GM23338 (cell line): ENCODE data around the gene RIPK4. TPM values are rescaled to one million over a fixed set of nuclear protein-coding genes. Genes with fewer than 3 reads are reported as not detected.

ENCODE experiments used
- ATAC-seq: fragments of 200-7000 bp; cut with Tn5 transposase; 3 replicates; pipeline ENCODE4 v1.9.1; 2020
- DNase-seq: peaks from one replicate; pipeline ENCODE4 v3.0.0-alpha.2; 2015; ENCODE audit warnings: low spot score
- H2AFZ ChIP-seq: fragments of 200-600 bp; sonication (generic); 2 replicates; pipeline ENCODE4 v1.8.0; 2016; ENCODE audit warnings: antibody characterized with exemption, mild to moderate bottlenecking, moderate library complexity
- H3F3A ChIP-seq: fragments of 200-600 bp; sonication (generic); replicated peaks from 2 replicates; pipeline ENCODE4 v1.8.0; 2017; ENCODE audit warnings: antibody characterized with exemption, mixed run types, low read depth
- H3K27ac ChIP-seq: fragments of 200-600 bp; sonication (generic); 2 replicates; pipeline ENCODE4 v1.6.1; 2016; ENCODE audit warnings: low read depth
- H3K27me3 ChIP-seq: fragments of 200-600 bp; sonication (generic); 2 replicates; pipeline ENCODE4 v1.8.0; 2016; ENCODE audit warnings: mild to moderate bottlenecking, mixed run types, moderate library complexity; ENCODE audit not compliant: insufficient read depth
- H3K36me3 ChIP-seq: fragments of 200-600 bp; sonication (generic); 2 replicates; pipeline ENCODE4 v1.8.0; 2016; ENCODE audit warnings: mild to moderate bottlenecking; ENCODE audit not compliant: insufficient read depth
- H3K4me1 ChIP-seq: fragments of 200-600 bp; sonication (generic); 2 replicates; pipeline ENCODE4 v1.8.0; 2016; ENCODE audit warnings: mild to moderate bottlenecking, moderate library complexity; ENCODE audit not compliant: insufficient read depth
- H3K4me2 ChIP-seq: fragments of 200-600 bp; sonication (generic); 2 replicates; pipeline ENCODE4 v1.7.1; 2017; ENCODE audit warnings: mixed run types
- H3K4me3 ChIP-seq: fragments of 200-600 bp; sonication (generic); 2 replicates; pipeline ENCODE4 v1.6.1; 2016; ENCODE audit warnings: mixed run types
- H3K79me2 ChIP-seq: fragments of 200-600 bp; sonication (generic); replicated peaks from 2 replicates; pipeline ENCODE4 v1.8.0; 2017; ENCODE audit warnings: mild to moderate bottlenecking; ENCODE audit not compliant: insufficient read depth
- H3K9me2 ChIP-seq: fragments of 200-600 bp; sonication (generic); 2 replicates; pipeline ENCODE4 v1.8.0; 2017; ENCODE audit not compliant: insufficient read depth
- H4K20me1 ChIP-seq: fragments of 200-600 bp; sonication (generic); replicated peaks from 2 replicates; pipeline ENCODE4 v1.8.0; 2017; ENCODE audit warnings: mild to moderate bottlenecking; ENCODE audit not compliant: insufficient read depth
- H3K27ac Mint-ChIP-seq: 2 replicates; pipeline ENCODE4 v1.8.0; 2020; ENCODE audit warnings: inconsistent platforms, mild to moderate bottlenecking, moderate library complexity, mixed read lengths
- H3K27me3 Mint-ChIP-seq: 3 replicates; pipeline ENCODE4 v1.8.0; 2022; ENCODE audit warnings: low read depth, mild to moderate bottlenecking, moderate library complexity, mixed read lengths, inconsistent platforms; ENCODE audit not compliant: insufficient read depth, poor library complexity
- H3K36me3 Mint-ChIP-seq: 3 replicates; pipeline ENCODE4 v1.8.0; 2021; ENCODE audit warnings: low read depth, mild to moderate bottlenecking, inconsistent platforms, moderate library complexity, mixed read lengths
- H3K4me1 Mint-ChIP-seq: 3 replicates; pipeline ENCODE4 v1.8.0; 2020; ENCODE audit warnings: mild to moderate bottlenecking, inconsistent platforms, mixed read lengths
- H3K4me3 Mint-ChIP-seq: 3 replicates; pipeline ENCODE4 v1.8.0; 2021; ENCODE audit warnings: moderate library complexity, mild to moderate bottlenecking, inconsistent platforms, mixed read lengths
- H3K9me3 Mint-ChIP-seq: 3 replicates; pipeline ENCODE4 v1.8.0; 2020; ENCODE audit warnings: moderate library complexity, mild to moderate bottlenecking, inconsistent platforms, mixed read lengths
- CTCF ChIP-seq, 2 experiments: fragments of 200-600 bp in 1 of 2; sonication (generic) in 1 of 2; conservative IDR thresholded peaks; 2 replicates each; pipeline versions ENCODE4 v1.5.1 to v1.6.1; 2016 to 2017; ENCODE audit warnings: antibody characterized with exemption in 2 of 2, low read depth in 2 of 2, mild to moderate bottlenecking in 2 of 2, moderate library complexity in 1 of 2
- ETS1 ChIP-seq: IDR thresholded peaks from 2 replicates; pipeline ENCODE4 v1.6.1; 2016; ENCODE audit warnings: antibody characterized with exemption
- NANOG ChIP-seq: IDR thresholded peaks from 2 replicates; pipeline ENCODE4 v1.6.1; 2016; ENCODE audit warnings: antibody characterized with exemption, borderline replicate concordance
- POLR2AphosphoS5 ChIP-seq: IDR thresholded peaks from 2 replicates; pipeline ENCODE4 v1.6.1; 2016; ENCODE audit warnings: antibody characterized with exemption, low read depth
- REST ChIP-seq: IDR thresholded peaks from one replicate; pipeline ENCODE4 v1.6.1; 2018; ENCODE audit warnings: antibody characterized with exemption; ENCODE audit not compliant: unreplicated experiment
- ZNF331 ChIP-seq: fragments of 250-450 bp; sonication (Bioruptor Pico); IDR thresholded peaks from 2 replicates; pipeline ENCODE4 v1.5.0; 2020; ENCODE audit warnings: low read depth, mild to moderate bottlenecking, moderate library complexity
- ZNF462 ChIP-seq: fragments of 250-450 bp; sonication (Bioruptor Pico); IDR thresholded peaks from 2 replicates; pipeline ENCODE4 v1.5.0; 2020; ENCODE audit warnings: mild to moderate bottlenecking, moderate library complexity
- polyA plus RNA-seq: library from polyadenylated mRNA; unstranded; fragments of >200 nt; fragmentation: Nextera tagmentation; extraction: Ambion mirVana; gene quantifications from 2 replicates; pipeline ENCODE4 v1.2.1, GENCODE V29; 2016
- total RNA-seq: library from RNA; depleted of rRNA; stranded (reverse); fragments of >200 nt; shearing (Covaris generic); gene quantifications from 2 replicates; pipeline ENCODE4 v1.2.3, GENCODE V29; 2014

Gene RIPK4
- total and polyA plus RNA-seq, 2 experiments from 2014 or later = 2.5 to 9.9 TPM

- Histone ChIP-seq H2AFZ (no peak overlapping the region), H3K4me2 (no peak overlapping the region), H4K20me1 (no peaks in the 10 kb centered on the region), H3K4me3 (no peak overlapping the region), H3K27ac (no peak overlapping the region), H3K36me3 (no peaks in the 10 kb centered on the region; the same call in 1 of the 2 replicates), H3K9me2 (no peaks in the 10 kb centered on the region), H3K4me1 (no peaks in the 10 kb centered on the region), H3K79me2 (no peaks in the 10 kb centered on the region), H3K27me3 (no peaks in the 10 kb centered on the region), H3F3A (no peaks in the 10 kb centered on the region)
- Mint-ChIP-seq H3K9me3 (peaks cover 30% of the 10 kb centered on the region), H3K4me3 (no peak overlapping the region), H3K27ac (no peak overlapping the region), H3K27me3 (peaks cover 2% of the 10 kb centered on the region), H3K36me3 (peaks cover 75% of the 10 kb centered on the region), H3K4me1 (peaks cover 8% of the 10 kb centered on the region; the same call in 2 of the 3 replicates)
- DNase-seq (no peak), ATAC-seq (no peak)
- TF ChIP-seq ZNF331 (no peak), POLR2AphosphoS5 (no peak), REST (no peak)
Measured at GRCh38 chr21:41740604-41741252, 26.1 kb downstream of the RIPK4 start.

- Histone ChIP-seq H3K4me3 (no peak overlapping the region), H4K20me1 (no peaks in the 10 kb centered on the region), H3K27ac (no peak overlapping the region), H3K4me1 (no peaks in the 10 kb centered on the region), H3K36me3 (no peaks in the 10 kb centered on the region; the same call in 1 of the 2 replicates), H3K4me2 (no peak overlapping the region), H3K27me3 (no peaks in the 10 kb centered on the region), H3K79me2 (no peaks in the 10 kb centered on the region), H3F3A (no peaks in the 10 kb centered on the region), H3K9me2 (no peaks in the 10 kb centered on the region), H2AFZ (no peak overlapping the region)
- H3K27ac Mint-ChIP-seq = no peak overlapping the region
- no peak overlapping the region for H3K4me3 Mint-ChIP-seq
- H3K4me1 Mint-ChIP-seq = no peaks in the 10 kb centered on the region; the same call in 2 of the 3 replicates
- peaks cover 33% of the 10 kb centered on the region for H3K9me3 Mint-ChIP-seq
- peaks cover 1% of the 10 kb centered on the region for H3K27me3 Mint-ChIP-seq
- H3K36me3 Mint-ChIP-seq = peaks cover 70% of the 10 kb centered on the region
- DNase-seq (no peak), ATAC-seq (no peak)
- TF ChIP-seq ETS1 (no peak), POLR2AphosphoS5 (no peak), ZNF331 (no peak), ZNF462 (no peak), CTCF (conservative IDR thresholded peaks at IDR 0.05; ENCODE audit: low read depth in 2 of 2) (no peak), NANOG (no peak)
Measured at GRCh38 chr21:41739936-41740335, 26.9 kb downstream of the RIPK4 start.
